Adrenal gland (tissue), 12 donors: Measurements from ENCODE around the gene TTC3. TPM values are rescaled to one million over a fixed set of nuclear protein-coding genes. Genes with fewer than 3 reads are reported as not detected.

Experiments
- DNase-seq, 7 donors: peaks; one replicate each; pipeline ENCODE4 v3.0.0-alpha.2; 2019 to 2020
- H3K27ac ChIP-seq, 5 donors: fragments of 200-600 bp; sonication (generic) in 4 of 5; 1 replicate in 3 of 5; 2 replicates in 2 of 5; pipeline versions ENCODE4 v1.5.1 to v1.8.0; 2016 to 2020; ENCODE audit warnings: mild to moderate bottlenecking in 1 of 5
- H3K27me3 ChIP-seq: fragments of 200-600 bp; 2 replicates; pipeline ENCODE4 v1.8.0; 2021
- H3K36me3 ChIP-seq, 2 donors: fragments of 200-600 bp; replicated peaks in 1 of 2; 1 replicate in 1 of 2; 2 replicates in 1 of 2; pipeline versions ENCODE4 v1.5.1 to v1.8.0; 2018 to 2022
- H3K4me1 ChIP-seq, 2 donors: fragments of 200-600 bp; replicated peaks in 1 of 2; 1 replicate in 1 of 2; 2 replicates in 1 of 2; pipeline versions ENCODE4 v1.5.1 to v1.8.0; 2018 to 2021
- H3K4me3 ChIP-seq, 4 donors: fragments of 200-600 bp; sonication (generic) in 3 of 4; one replicate each; pipeline ENCODE4 v1.5.1; 2016 to 2018
- H3K9me3 ChIP-seq, 3 donors: fragments of 200-600 bp; sonication (generic) in 1 of 3; replicated peaks in 1 of 3; 1 replicate in 2 of 3; 2 replicates in 1 of 3; pipeline versions ENCODE4 v1.5.1 to v1.8.0; 2016 to 2021
- CTCF ChIP-seq, 6 experiments: fragments of 450-650 bp in 4 of 6; fragments of 200-600 bp in 2 of 6; sonication (generic) in 1 of 6; IDR thresholded peaks; 1 replicate in 5 of 6; 2 replicates in 1 of 6; pipeline versions ENCODE4 v1.5.1 to v1.8.0; 2016 to 2021; ENCODE audit warnings: antibody characterized with exemption in 6 of 6, mild to moderate bottlenecking in 2 of 6, moderate library complexity in 1 of 6
- POLR2A ChIP-seq, 2 donors: fragments of 450-650 bp; IDR thresholded peaks; one replicate each; pipeline ENCODE4 v1.6.1; 2017; ENCODE audit warnings: antibody characterized with exemption in 2 of 2, mild to moderate bottlenecking in 2 of 2, moderate library complexity in 1 of 2
- WGBS, 4 donors: extraction: QIAGEN DNeasy Blood & Tissue Kit in 2 of 4; methylation state at CpG; one replicate each; pipeline versions ENCODE4 v1.1.5 to v1.1.7; 2013 to 2017; 5-methylcytosine and 5-hydroxymethylcytosine counted together
- intact Hi-C, 2 donors: fragments of 100-400 bp; cut with DNase I; formaldehyde crosslinking; loops; one replicate each; pipeline versions ENCODE4 v1.14.1 to v1.15.0; 2022 to 2023
- polyA plus RNA-seq, 3 donors: library from polyadenylated mRNA; stranded (reverse); fragments of 200-250 nt in 2 of 3; fragments of 350-450 nt in 1 of 3; fragmentation: Illumina TruSeq in 1 of 3; extraction: RNeasy Lipid Tissue Mini Kit (QIAGEN cat#74804) in 1 of 3; gene quantifications; one replicate each; pipeline ENCODE4 v1.2.3, GENCODE V29; 2013 to 2014
- total RNA-seq, 9 donors: library from RNA; depleted of rRNA in 4 of 9; stranded (reverse); fragments of >200 nt in 4 of 9; fragments of 120-200 nt in 1 of 9; fragmentation: NEBNext Ultra II Directional in 1 of 9; extraction: Animal tissue kit (Norgen Biotek cat#: 25700) in 1 of 9; gene quantifications; one replicate each; pipeline versions ENCODE4 v1.1.0 to v1.2.4, GENCODE V29; 2013 to 2023
- donor health status: healthy with polysubstance abuse.
- donor health status: Bipolar disorder and iron deficiency.
- donor health status: DM: yes; HTN: yes; CAD: no.
- donor health status: DM: no; HTN: no; CAD: no.
- donor health status: DM: no; HTN: no; CAD: no.
- donor health status: DM: yes; HTN: yes; CAD: no.

The TTC3 gene
- total and polyA plus RNA-seq, 12 donors: 37.9 to 286 (median 136) TPM

- H3K36me3 ChIP-seq: peaks cover 0 to 27% of the 10 kb centered on the region in 2 donors
- no peaks in the 10 kb centered on the region for H3K27me3 ChIP-seq
- no peak for DNase-seq
- no peak overlapping the region for H3K4me3 ChIP-seq
- intact Hi-C loops: no loop called here
- TF ChIP-seq POLR2A (IDR thresholded peaks at IDR 0.05) (no peak), CTCF (IDR thresholded peaks at IDR 0.05) (no peak)
- WGBS, 4 donors: 90 to 94% (median 91%) methylated on average over 8 of the region's 8 CpGs
- H3K9me3 ChIP-seq: no peaks in the 10 kb centered on the region
- no peak overlapping the region for H3K27ac ChIP-seq
- peaks cover 0 to 6% of the 10 kb centered on the region in 2 donors for H3K4me1 ChIP-seq
Observed at GRCh38 chr21:37159053-37159776, 86.2 kb downstream of the TTC3 start.

GRCh38 chr21:37159949-37160348 lies 86.9 kb downstream of the TTC3 start:
- H3K4me1 ChIP-seq: peaks cover 0 to 3% of the 10 kb centered on the region in 2 donors
- no peak overlapping the region for H3K27ac ChIP-seq
- H3K9me3 ChIP-seq: no peaks in the 10 kb centered on the region
- no peak for TF ChIP-seq POLR2A (IDR thresholded peaks at IDR 0.05)
- no peak for TF ChIP-seq CTCF (IDR thresholded peaks at IDR 0.05)
- intact Hi-C loops: no loop called here
- no peak overlapping the region for H3K4me3 ChIP-seq
- H3K36me3 ChIP-seq: peaks cover 0 to 19% of the 10 kb centered on the region in 2 donors
- WGBS, 4 donors: 66 to 85% (median 76%) methylated on average over 1 of the region's 1 CpG
- DNase-seq: no peak
- no peaks in the 10 kb centered on the region for H3K27me3 ChIP-seq

DNA sequence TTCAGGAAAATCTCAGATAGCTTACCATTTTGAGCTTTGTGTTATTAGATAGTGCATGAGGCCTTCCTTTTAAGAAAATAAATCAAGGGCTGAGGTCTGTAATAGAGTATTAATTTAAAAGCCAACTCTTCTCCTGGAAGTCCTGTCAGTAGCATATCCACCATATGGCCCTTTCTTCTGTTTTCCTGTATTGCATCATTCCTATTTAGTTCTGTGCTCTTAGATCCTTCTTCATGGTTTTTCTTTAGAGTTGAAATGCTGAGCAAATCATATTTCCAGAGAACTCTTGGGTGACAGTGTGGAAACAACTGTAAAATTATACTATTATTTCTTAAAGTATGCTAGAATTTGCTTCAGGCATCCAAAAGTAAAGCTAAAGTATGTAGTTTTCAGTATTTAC lies 91.7 kb downstream of the TTC3 start:
- Histone ChIP-seq H3K27me3 (no peaks in the 10 kb centered on the region), H3K4me1 (peaks cover 0 to 5% of the 10 kb centered on the region in 2 donors), H3K9me3 (no peaks in the 10 kb centered on the region), H3K4me3 (no peak overlapping the region), H3K27ac (no peak overlapping the region), H3K36me3 (peaks cover 0 to 34% of the 10 kb centered on the region in 2 donors)
- intact Hi-C loops: no loop called here
- TF ChIP-seq CTCF (IDR thresholded peaks at IDR 0.05): no peak
- DNase-seq: no peak

- H3K4me3 ChIP-seq: no peak overlapping the region
- H3K27ac ChIP-seq: no peak overlapping the region
- no peak for TF ChIP-seq POLR2A (IDR thresholded peaks at IDR 0.05)
- no peak for TF ChIP-seq CTCF (IDR thresholded peaks at IDR 0.05)
- WGBS, 4 donors: 62 to 70% (median 67%) methylated on average over 4 of the region's 4 CpGs
- no peak for DNase-seq
- H3K9me3 ChIP-seq: no peaks in the 10 kb centered on the region
- H3K36me3 ChIP-seq: peaks cover 0 to 34% of the 10 kb centered on the region in 2 donors
- intact Hi-C loops: no loop called here
- H3K4me1 ChIP-seq: peaks cover 0 to 5% of the 10 kb centered on the region in 2 donors
- H3K27me3 ChIP-seq: no peaks in the 10 kb centered on the region
Observed at GRCh38 chr21:37165586-37165985, 92.5 kb downstream of the TTC3 start.
